MV-4-11 (cell line): ENCODE measurements around the gene HOXB2.

Experiments
- DNase-seq: peaks from one replicate; lab custom pipeline; 2025; lab: John Stamatoyannopoulos, UW

HOXB2 gene

GRCh38 chr17:48578616-48579470, 33.9 kb upstream of the HOXB2 start:
- no peak for DNase-seq

- peak; percentile 69 for DNase-seq
Observed at GRCh38 chr17:48577946-48578615, 33.2 kb upstream of the HOXB2 start, which contains the start of gene HOXB4. TSS of gene HOXB4 (minus strand) at chr17:48578350. CDS start at chr17:48578319, 31 bp downstream.

DNA sequence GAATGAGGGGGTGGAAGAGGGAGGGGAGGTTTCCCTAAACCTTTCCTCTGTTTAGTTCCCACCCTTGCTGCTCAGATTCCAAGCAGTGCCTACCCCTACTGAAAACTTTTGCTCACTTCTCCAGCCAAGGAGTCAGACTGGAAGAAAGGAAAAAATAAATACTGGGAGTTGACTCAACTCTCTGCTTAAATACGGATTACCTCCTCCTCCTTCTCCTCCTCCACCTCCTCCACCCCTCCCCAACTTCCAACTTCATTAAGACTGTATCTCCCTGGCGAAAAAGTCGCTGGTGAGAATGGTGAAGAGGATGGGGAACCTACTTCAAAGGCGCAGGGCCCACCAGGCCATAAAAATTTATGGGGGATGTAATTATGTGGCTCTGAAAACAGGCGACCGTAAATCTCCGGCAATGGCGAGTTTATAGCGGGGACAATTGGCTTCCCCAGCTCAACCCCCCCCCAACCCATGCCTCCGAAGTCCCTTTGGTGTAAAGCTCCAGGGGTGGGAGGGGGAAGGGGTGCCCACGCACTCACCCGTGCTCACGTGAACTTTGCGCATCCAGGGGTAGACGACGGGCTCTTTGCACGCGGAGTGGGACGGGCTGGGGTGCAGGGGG, 32.5 kb upstream of the HOXB2 start:
- DNase-seq: no peak

DNA sequence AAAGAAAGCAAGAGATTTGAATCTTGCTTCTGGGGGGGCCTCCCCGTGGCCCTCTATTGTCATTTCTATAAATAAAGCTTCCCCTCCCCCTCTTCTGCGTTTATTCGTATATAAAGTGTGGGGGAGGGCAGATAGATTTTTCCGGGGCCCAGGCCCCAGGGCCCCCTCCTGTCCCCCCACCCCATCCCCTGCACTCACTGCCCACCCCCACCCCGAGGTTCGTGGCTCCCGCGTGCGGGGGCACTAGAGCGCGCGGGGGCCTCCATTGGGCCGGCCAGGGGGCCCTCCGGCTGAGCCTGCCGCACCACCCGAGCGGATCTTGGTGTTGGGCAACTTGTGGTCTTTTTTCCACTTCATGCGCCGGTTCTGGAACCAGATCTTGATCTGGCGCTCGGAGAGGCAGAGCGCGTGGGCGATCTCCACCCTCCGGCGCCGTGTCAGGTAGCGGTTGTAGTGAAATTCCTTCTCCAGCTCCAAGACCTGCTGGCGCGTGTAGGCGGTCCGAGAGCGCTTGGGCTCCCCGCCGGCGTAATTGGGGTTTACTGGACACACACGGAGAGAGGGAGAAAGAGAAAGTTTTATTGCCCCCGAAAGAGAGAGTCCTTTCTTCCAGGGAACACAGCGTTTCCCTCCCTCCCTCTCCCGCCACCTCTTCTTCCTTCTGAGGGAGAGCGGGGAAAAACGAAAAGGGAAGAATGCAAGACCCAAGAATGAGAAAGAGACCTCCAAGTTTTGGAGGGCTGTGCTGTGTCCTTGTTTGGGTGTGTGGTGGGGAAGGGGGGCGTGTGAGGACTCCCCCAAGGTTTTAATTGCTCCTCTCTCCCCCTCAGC, 31.8 kb upstream of the HOXB2 start:
- DNase-seq: no peak

- no peak for DNase-seq
Observed at GRCh38 chr17:48575673-48576478, 31.0 kb upstream of the HOXB2 start.

- DNase-seq: no peak
Observed at GRCh38 chr17:48575066-48575582, 30.2 kb upstream of the HOXB2 start.

DNA sequence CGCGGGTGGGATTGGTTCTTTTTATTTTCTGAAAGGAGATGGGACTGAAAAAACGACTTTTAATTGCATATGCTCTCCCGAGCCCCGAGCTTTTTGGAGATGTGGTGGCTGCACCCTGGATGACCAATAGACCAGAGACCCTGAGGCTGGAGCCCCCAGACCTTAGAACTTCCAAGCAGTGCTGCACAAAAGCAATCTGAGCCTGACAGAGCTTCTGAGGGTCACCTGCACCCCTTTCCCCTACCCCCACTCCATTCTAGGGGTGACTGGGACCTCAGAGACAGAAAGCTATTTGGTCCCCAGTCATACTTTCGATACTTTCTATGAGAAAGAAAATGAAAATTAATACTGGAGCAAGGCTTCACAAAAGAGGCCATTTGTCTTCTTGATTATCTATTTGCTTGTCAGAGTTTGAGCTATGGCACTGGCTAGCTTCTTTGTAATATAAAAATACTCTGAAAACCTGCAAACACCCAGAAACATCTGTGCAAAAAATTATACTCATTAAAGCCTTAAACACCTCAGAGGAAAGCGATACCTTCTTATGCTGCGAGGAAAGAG, 29.7 kb upstream of the HOXB2 start:
- no peak for DNase-seq

GRCh38 chr17:48571826-48572417, 27.0 kb upstream of the HOXB2 start:
- DNase-seq: no peak

GRCh38 chr17:48571024-48571818, 26.3 kb upstream of the HOXB2 start:
- DNase-seq: no peak

- no peak for DNase-seq
Observed at GRCh38 chr17:48570325-48571023, 25.6 kb upstream of the HOXB2 start.

- no peak for DNase-seq
Observed at GRCh38 chr17:48569674-48570324, 24.9 kb upstream of the HOXB2 start.

- DNase-seq: no peak
Observed at GRCh38 chr17:48569240-48569582, 24.3 kb upstream of the HOXB2 start.

DNA sequence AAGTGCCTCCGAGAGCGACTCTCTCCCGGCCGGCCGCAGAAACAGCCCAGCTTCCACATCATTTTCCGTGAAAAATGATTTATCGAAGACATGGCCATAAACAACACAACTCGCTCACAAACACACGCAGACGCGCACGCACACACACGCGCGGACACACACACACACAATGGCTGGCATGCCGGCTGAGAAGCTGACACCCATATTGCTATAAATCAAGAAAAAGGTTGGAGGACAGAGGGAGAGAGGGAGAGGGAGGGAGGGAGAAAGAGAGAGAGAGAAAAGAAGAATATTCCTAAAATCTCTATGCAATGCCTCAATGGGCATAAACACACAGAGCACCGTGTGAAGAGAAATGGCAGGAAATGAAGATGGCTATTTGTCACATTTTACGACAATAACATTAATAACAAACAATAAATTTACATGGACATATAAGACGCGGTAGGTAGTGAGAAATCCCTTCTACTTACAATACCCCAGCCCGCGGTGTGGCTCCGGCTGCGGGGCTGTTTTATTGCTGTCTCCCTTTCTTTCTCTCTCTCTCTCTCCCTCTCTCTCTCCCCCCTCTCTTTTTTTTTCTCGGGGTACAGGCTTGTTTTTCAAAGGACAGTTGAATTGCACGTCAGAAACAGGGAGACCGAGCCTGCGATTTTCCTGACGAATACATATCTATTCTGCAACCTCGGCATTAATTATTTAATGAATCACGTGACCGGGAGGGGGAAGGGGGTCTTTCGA, 23.8 kb upstream of the HOXB2 start:
- no peak for DNase-seq

DNA sequence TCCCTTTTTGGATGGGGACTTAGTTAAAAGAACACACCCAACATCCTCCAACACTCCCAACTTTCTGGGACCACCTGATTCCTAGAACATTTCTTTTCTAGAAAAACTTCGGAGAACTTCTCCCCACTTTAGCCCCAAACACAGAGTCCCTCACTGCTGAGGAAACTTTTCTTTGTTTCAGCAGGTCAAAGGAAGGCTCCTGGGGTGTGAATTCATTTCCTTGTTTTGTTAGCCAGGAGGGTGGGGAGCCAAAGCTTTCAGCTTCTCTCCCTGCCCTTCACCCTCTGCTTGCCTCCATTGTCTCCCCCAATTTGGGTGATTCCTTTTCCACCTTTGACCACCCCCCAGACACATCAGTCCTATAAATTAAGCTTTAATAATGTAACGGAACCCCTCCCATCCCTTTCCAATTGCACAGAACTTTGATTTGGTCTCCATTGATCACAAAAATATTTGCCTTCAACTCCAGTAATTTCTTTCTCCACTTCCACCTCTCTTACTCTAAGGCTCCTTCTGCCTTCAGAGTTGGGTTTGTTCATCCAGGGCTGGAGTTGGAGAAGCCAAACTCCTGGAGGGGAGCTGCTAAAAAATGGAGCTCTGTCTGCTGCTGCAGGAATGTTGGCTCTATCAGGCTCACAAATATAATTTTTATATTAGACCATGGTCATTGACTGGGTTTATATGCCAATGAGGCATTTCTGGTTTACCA, 22.9 kb upstream of the HOXB2 start:
- no peak for DNase-seq

- no peak for DNase-seq
Observed at GRCh38 chr17:48567209-48567608, 22.3 kb upstream of the HOXB2 start.

DNA sequence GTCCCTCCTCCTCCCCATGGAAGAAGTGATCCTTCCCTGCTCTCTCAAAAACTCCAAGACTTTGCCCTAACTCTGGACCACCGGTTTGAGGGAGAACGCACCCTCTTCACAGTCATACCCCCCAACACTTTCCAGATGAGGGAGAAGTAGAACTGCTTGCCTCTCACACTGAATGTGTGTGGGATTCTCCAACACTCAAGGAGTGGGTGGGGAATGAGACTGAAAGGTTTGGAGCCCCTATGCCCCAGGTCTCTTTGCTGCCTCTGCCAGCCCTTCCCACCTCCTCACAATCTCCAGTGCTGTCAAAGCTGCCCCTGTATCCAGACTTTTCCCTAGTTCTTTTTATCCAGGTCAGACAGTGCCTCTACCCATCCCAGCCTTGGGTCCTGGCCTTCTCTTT, 21.8 kb upstream of the HOXB2 start:
- no peak for DNase-seq
